GM12878 (cell line): ENCODE results near the gene SMC1B. TPM values are rescaled to one million over a fixed set of nuclear protein-coding genes. Genes with fewer than 3 reads are reported as not detected.

Experiments
- ATAC-seq: fragments of 200-7000 bp; cut with Tn5 transposase; 3 replicates; pipeline ENCODE4 v1.9.1; 2020; ENCODE audit warnings: mild to moderate bottlenecking, moderate library complexity
- BruUV-seq: library from RNA; stranded (reverse); fragments of 400-500 nt; replicated peaks from 2 replicates; lab custom pipeline; 2021; lab: Mats Ljungman, UMichigan
- CTCF ChIA-PET: fragments of 300-600 bp; sonication (Branson Sonifier 250); formaldehyde crosslinking; extraction: SDS; loops from one replicate; lab custom pipeline; 2021; ENCODE audit warnings: inconsistent platforms; lab: Yijun Ruan, JAX
- POLR2A ChIA-PET: fragments of 350-600 bp; formaldehyde crosslinking; extraction: SDS; loops from one replicate; lab custom pipeline; 2021; ENCODE audit warnings: inconsistent platforms; lab: Charles Lee
- RAD21 ChIA-PET: fragments of 300-600 bp; sonication (Branson Sonifier 250); formaldehyde crosslinking; loops from one replicate; lab custom pipeline; 2023; ENCODE audit warnings: antibody characterized with exemption; ENCODE audit not compliant: unreplicated experiment; lab: Charles Lee
- SMC1A ChIA-PET: fragments of 300-600 bp; sonication (Branson Sonifier 250); formaldehyde crosslinking; loops from one replicate; lab custom pipeline; 2023; ENCODE audit not compliant: unreplicated experiment, uncharacterized antibody; lab: Charles Lee
- DNase-seq: peaks from one replicate; pipeline ENCODE4 v3.0.0-alpha.2; 2011; ENCODE audit warnings: low read depth, low spot score
- FAIRE-seq: peaks from 3 replicates; lab custom pipeline; 2011; peaks lifted over from hg19 to GRCh38; lab: Jason Lieb, UNC
- H2AFZ ChIP-seq: 2 replicates; pipeline ENCODE4 v1.6.0; 2011; ENCODE audit warnings: low read depth, low read length, control low read depth; ENCODE audit not compliant: control insufficient read depth
- H3K27ac ChIP-seq: 2 replicates; pipeline ENCODE4 v1.5.1; 2011; ENCODE audit warnings: control low read depth; ENCODE audit not compliant: control insufficient read depth, insufficient read depth
- H3K27me3 ChIP-seq, 2 experiments: replicated peaks in 1 of 2; 2 replicates each; pipeline versions ENCODE4 v1.6.0 to v1.6.1; 2011; ENCODE audit warnings: low read length in 1 of 2; ENCODE audit not compliant: control insufficient read depth in 2 of 2, insufficient read depth in 2 of 2
- H3K36me3 ChIP-seq, 2 experiments: 2 replicates each; pipeline ENCODE4 v1.5.1; 2011; ENCODE audit warnings: low read length in 1 of 2; ENCODE audit not compliant: control insufficient read depth in 2 of 2, insufficient read depth in 2 of 2
- H3K4me1 ChIP-seq: 2 replicates; pipeline ENCODE4 v1.6.1; 2011; ENCODE audit warnings: mild to moderate bottlenecking, low read length, moderate library complexity, mixed read lengths; ENCODE audit not compliant: control insufficient read depth, insufficient read depth
- H3K4me2 ChIP-seq: 2 replicates; pipeline ENCODE4 v1.6.0; 2011; ENCODE audit warnings: control low read depth; ENCODE audit not compliant: control insufficient read depth, insufficient read depth
- H3K4me3 ChIP-seq: fragments of 200-600 bp; sonication (generic); 2 replicates; pipeline ENCODE4 v1.5.1; 2016
- H3K79me2 ChIP-seq: 2 replicates; pipeline ENCODE4 v1.6.0; 2011; ENCODE audit warnings: low read length; ENCODE audit not compliant: control insufficient read depth, insufficient read depth
- H3K9ac ChIP-seq: 2 replicates; pipeline ENCODE4 v1.8.0; 2011; ENCODE audit warnings: low read length, control low read depth, mixed read lengths; ENCODE audit not compliant: control insufficient read depth, insufficient read depth
- H3K9me3 ChIP-seq: replicated peaks from 3 replicates; pipeline ENCODE4 v1.5.1; 2011; ENCODE audit warnings: mild to moderate bottlenecking, low read length; ENCODE audit not compliant: control insufficient read depth, insufficient read depth
- H4K20me1 ChIP-seq: 2 replicates; pipeline ENCODE4 v1.6.0; 2011; ENCODE audit not compliant: control insufficient read depth, insufficient read depth
- ATF2 ChIP-seq: IDR thresholded peaks from 2 replicates; pipeline ENCODE4 v1.6.1; 2012; ENCODE audit warnings: low read length, inconsistent platforms
- EED ChIP-seq: sonication (generic); IDR thresholded peaks from 2 replicates; pipeline ENCODE4 v1.6.1; 2016; ENCODE audit warnings: antibody characterized with exemption, low read depth
- ETV6 ChIP-seq, 2 experiments: fragments of 450-650 bp in 1 of 2; IDR thresholded peaks in 1 of 2; conservative IDR thresholded peaks in 1 of 2; 2 replicates each; pipeline ENCODE4 v1.6.1; 2014; ENCODE audit warnings: antibody characterized with exemption in 1 of 2, borderline replicate concordance in 1 of 2, low read depth in 1 of 2, mild to moderate bottlenecking in 1 of 2, moderate library complexity in 1 of 2
- IRF4 ChIP-seq: IDR thresholded peaks from 2 replicates; pipeline ENCODE4 v1.6.1; 2011; ENCODE audit warnings: low read depth, low read length
- IRF5 ChIP-seq: fragments of 450-650 bp; IDR thresholded peaks from 2 replicates; pipeline ENCODE4 v1.6.1; 2017; ENCODE audit warnings: borderline replicate concordance
- MYB ChIP-seq: fragments of 150-350 bp; IDR thresholded peaks from 2 replicates; pipeline ENCODE4 v1.6.1; 2014; ENCODE audit warnings: mild to moderate bottlenecking, low read depth, low read length, borderline replicate concordance
- RB1 ChIP-seq: fragments of 450-650 bp; formaldehyde crosslinking; IDR thresholded peaks from 2 replicates; pipeline ENCODE4 v1.6.1; 2017; ENCODE audit warnings: mild to moderate bottlenecking, borderline replicate concordance
- SMARCA5 ChIP-seq: fragments of 450-650 bp; IDR thresholded peaks from 2 replicates; pipeline ENCODE4 v1.6.1; 2017; ENCODE audit warnings: mild to moderate bottlenecking
- ZBTB40 ChIP-seq: fragments of 450-650 bp; IDR thresholded peaks from 2 replicates; pipeline ENCODE4 v1.6.1; 2016; ENCODE audit warnings: mild to moderate bottlenecking, moderate library complexity, borderline replicate concordance
- ZNF687 ChIP-seq: fragments of 450-650 bp; IDR thresholded peaks from 2 replicates; pipeline ENCODE4 v1.6.1; 2017; ENCODE audit warnings: mild to moderate bottlenecking, moderate library complexity
- WGBS: methylation state at CpG from one replicate; pipeline ENCODE4 v1.1.6; 2016; ENCODE audit warnings: low lambda C conversion rate; ENCODE audit not compliant: insufficient replicate concordance, insufficient coverage; ENCODE audit errors: missing lambda C conversion rate; 5-methylcytosine and 5-hydroxymethylcytosine counted together
- in situ Hi-C: fragments of 300-500 bp; cut with MboI; formaldehyde crosslinking; loops from 9 replicates; pipeline ENCODE4 v1.14.3; 2018; ENCODE audit warnings: mixed read lengths
- intact Hi-C: fragments of 100-400 bp; cut with micrococcal nuclease; formaldehyde crosslinking; loops from one replicate; pipeline ENCODE4 v1.14.2; 2022; ENCODE audit not compliant: unreplicated experiment
- polyA plus RNA-seq, 11 experiments: library from polyadenylated mRNA; depleted of rRNA in 4 of 11; unstranded in 6 of 11; stranded (reverse) in 5 of 11; fragments of >200 nt; fragmentation: Nextera tagmentation in 4 of 11; fragmentation: Illumina TruSeq in 1 of 11; extraction: Ambion mirVana in 4 of 11; extraction: Trizol in 1 of 11; gene quantifications; 1 replicate in 1 of 11; 2 replicates in 10 of 11; pipeline versions ENCODE4 v1.2.1 to v1.2.3, GENCODE V29; 2011 to 2016; ENCODE audit warnings: inconsistent platforms in 2 of 11, missing spikeins in 2 of 11, low read depth in 1 of 11
- total RNA-seq, 4 experiments: library from RNA; depleted of rRNA in 3 of 4; stranded (reverse); fragments of >200 nt in 3 of 4; fragmentation: Illumina TruSeq in 1 of 4; extraction: Trizol in 1 of 4; gene quantifications; 2 replicates each; pipeline versions ENCODE4 v1.2.1 to v1.2.3, GENCODE V29; 2013 to 2021

The SMC1B gene
- total and polyA plus RNA-seq, 10 of the 15 experiments (the other 5 are each of a cell fraction or from before 2014, with no cell fraction given): not detected

- DNase-seq (no peak), ATAC-seq (peak; percentile 28), FAIRE-seq (no peak)
- ChIA-PET POLR2A (interaction anchor here (0.6 to 1.1 kb wide), 2 partner anchors 10 to 40 kb away, joined by 4 read pairs; no protein-coding TSS in a partner anchor), CTCF (interaction anchor here (1.0 kb wide), 1 partner anchor 11 kb away, joined by 3 read pairs; no protein-coding TSS in a partner anchor), RAD21 (interaction anchor here (1.6 kb wide), 1 partner anchor 8 kb away, joined by 6 read pairs; no protein-coding TSS in a partner anchor), SMC1A (interaction anchor here (0.9 to 1.8 kb wide), 2 partner anchors 8 to 11 kb away, joined by 3 to 5 read pairs; no protein-coding TSS in a partner anchor)
- in situ Hi-C loops (no loop called here), intact Hi-C loops (loop anchor here (5.0 kb wide), 1 partner anchor 37 kb away; the partner anchor contains the start of gene UPK3A)
- H3K4me2 ChIP-seq: peak overlapping the region; percentile 60; the same call in 1 of the 2 replicates
- no peak overlapping the region for H3K4me3 ChIP-seq
- peaks cover 14% of the 10 kb centered on the region for H3K79me2 ChIP-seq
- H3K27ac ChIP-seq: peak overlapping the region; percentile 87
- peaks cover 7 to 11% of the 10 kb centered on the region in 2 experiments; a peak in 3 of 4 replicates for H3K36me3 ChIP-seq
- no TSS peak for BruUV-seq
- peaks cover 2% of the 10 kb centered on the region; the same call in 1 of the 2 replicates for H4K20me1 ChIP-seq
- no peaks in the 10 kb centered on the region for H3K9me3 ChIP-seq
- H3K27me3 ChIP-seq: no peaks in the 10 kb centered on the region
- H2AFZ ChIP-seq: no peak overlapping the region
- no peak overlapping the region for H3K9ac ChIP-seq
- H3K4me1 ChIP-seq: peaks cover 20% of the 10 kb centered on the region
- 70% methylated on average over 5 of the region's 5 CpGs for WGBS
- no peak for TF ChIP-seq ETV6 (conservative IDR thresholded peaks at IDR 0.05 in 1 of 2, IDR thresholded peaks at IDR 0.05 in 1 of 2; ENCODE audit: borderline replicate concordance in 1 of 2, low read depth in 1 of 2)
- TF ChIP-seq SMARCA5: peak; percentile 85
- 0 out of 2 replicates have a peak, but pooled peaks have one; percentile 2 for TF ChIP-seq RB1
- TF ChIP-seq ZBTB40: 0 out of 2 replicates have a peak, but pooled peaks have one; percentile 10
- no peak for TF ChIP-seq IRF4
- 0 out of 2 replicates have a peak, but pooled peaks have one; percentile 6 for TF ChIP-seq ZNF687
- TF ChIP-seq EED: no peak
- TF ChIP-seq MYB: no peak
- TF ChIP-seq ATF2: no peak
- TF ChIP-seq IRF5: no peak
Observed at GRCh38 chr22:45319324-45319685, 94.1 kb downstream of the SMC1B start.
